ENCODE measurements around the gene UCP1.
"Not testable (repeated sequence)": the region's sequence is repeated elsewhere in the genome, so short reads cannot be mapped to it uniquely, and the experiment has no call there.

The UCP1 gene

DNA sequence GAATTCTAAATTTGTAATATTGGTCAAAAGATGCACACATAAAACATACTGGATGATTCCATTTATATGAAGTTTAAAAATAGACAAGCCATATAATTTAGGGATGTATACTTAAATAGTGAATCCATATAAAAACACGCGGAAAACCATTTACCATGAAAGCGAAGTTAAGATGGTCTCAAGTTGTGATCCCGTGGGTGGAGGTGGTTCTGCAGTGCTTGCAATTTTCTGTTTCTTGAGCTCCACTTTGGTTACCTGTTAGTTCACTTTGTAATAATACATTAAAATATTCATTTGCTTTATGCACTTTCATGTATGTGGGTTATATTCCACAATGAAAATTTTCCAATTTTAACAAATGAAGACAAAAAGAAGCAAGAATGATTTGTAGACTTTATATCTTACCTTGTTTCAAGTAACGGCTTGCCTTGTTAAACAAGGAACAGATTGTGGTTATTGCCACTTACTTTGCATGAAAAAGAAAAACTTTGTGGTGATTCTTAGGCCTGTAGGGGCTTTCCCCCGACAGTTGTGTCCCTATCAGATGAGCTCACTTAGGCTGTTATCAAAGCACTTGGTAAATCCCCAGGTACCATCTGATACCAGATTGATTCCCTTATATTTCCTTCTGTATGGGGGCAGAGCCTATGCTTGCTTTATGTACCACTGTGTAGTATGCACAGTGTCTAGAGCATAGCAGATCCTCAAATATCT, 12.2 kb downstream of the UCP1 start:
- in situ Hi-C loops (cut with MboI; ENCODE audit: low sequenced_read_pairs): no loop called here

GRCh38 chr4:140533951-140534480, 34.7 kb downstream of the UCP1 start:
- in situ Hi-C loops (cut with MboI; ENCODE audit: low sequenced_read_pairs): no loop called here

- in situ Hi-C loops (cut with MboI; ENCODE audit: low sequenced_read_pairs): no loop called here
Measured at GRCh38 chr4:140529434-140529833, 39.3 kb downstream of the UCP1 start.

GRCh38 chr4:140523857-140524742, 44.7 kb downstream of the UCP1 start, which contains the start of gene ELMOD2:
TSS of gene ELMOD2 (plus strand) at chr4:140524168. CDS start at chr4:140525429, 1,261 bp downstream.
- in situ Hi-C loops (cut with MboI; ENCODE audit: low sequenced_read_pairs): no loop called here

DNA sequence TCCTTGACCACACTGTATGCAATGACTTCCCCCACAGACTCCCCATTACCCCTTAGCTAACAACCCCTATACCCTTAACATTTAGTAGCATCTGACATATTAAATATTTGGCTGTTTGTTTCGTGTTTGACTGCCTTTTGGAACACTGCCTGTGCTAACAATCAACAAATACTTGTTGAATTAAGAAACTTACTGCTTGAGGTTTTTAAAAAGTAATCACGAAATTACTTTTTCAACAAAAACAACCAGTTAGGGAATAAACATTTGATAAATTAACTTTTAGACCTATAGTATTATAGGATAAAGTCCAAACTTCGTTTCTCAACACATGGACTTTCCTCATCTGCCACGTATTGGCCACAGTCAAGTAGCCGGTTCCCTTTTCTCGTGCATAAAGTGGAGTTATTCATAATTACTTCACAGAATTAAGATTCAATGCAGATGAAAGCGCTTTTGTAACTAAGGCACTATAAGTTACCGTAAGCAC, 45.3 kb downstream of the UCP1 start:
- in situ Hi-C loops (cut with MboI; ENCODE audit: low sequenced_read_pairs): no loop called here

DNA sequence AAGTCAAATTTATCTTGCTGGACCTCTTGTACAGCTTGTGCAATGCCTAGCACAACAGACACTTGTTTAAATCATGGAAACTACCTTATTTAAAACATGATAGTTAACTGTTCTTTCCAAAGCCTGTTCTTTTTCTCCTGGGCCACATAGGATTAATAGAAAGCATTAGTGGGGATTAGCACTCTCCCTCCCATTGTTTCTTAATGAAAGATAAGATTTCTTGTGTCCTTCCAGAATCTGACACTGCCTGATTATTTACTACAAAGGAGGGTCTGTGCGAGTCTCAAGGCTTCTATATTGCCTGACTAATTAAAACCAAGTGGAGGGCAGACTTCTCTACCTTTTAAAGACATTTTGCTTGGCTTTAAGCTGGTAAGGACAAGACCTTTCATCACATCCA, 53.3 kb downstream of the UCP1 start:
- in situ Hi-C loops (cut with MboI; ENCODE audit: low sequenced_read_pairs): no loop called here

DNA sequence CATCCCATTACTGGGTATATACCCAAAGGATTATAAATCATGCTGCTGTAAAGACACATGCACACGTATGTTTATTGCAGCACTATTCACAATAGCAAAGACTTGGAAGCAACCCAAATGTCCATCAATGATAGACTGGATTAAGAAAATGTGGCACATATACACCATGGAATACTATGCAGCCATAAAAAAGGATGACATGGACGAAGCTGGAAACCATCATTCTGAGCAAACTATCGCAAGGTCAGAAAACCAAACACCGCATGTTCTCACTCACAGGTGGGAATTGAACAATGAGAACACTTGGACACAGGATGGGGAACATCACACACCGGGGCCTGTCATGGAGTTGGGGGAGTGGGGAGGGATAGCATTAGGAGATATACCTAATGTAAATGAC, 55.0 kb downstream of the UCP1 start:
- in situ Hi-C loops (cut with MboI; ENCODE audit: low sequenced_read_pairs): not testable (repeated sequence)
